Smooth muscle cell (in vitro differentiated cells): Measurements from ENCODE around the gene GALNTL6. TPM values are rescaled to one million over a fixed set of nuclear protein-coding genes. Genes with fewer than 3 reads are reported as not detected.

Experiments used
- DNase-seq: peaks from one replicate; lab custom pipeline; 2025; ENCODE audit not compliant: unreplicated experiment; lab: John Stamatoyannopoulos, UW
- H2AFZ ChIP-seq: fragments of 200-600 bp; sonication (generic); 2 replicates; pipeline ENCODE4 v1.6.0; 2016; ENCODE audit warnings: antibody characterized with exemption, low read depth, mild to moderate bottlenecking
- H3F3A ChIP-seq: fragments of 200-600 bp; sonication (generic); 2 replicates; pipeline ENCODE4 v1.6.0; 2017; ENCODE audit warnings: antibody characterized with exemption, low read depth
- H3K27ac ChIP-seq: fragments of 200-600 bp; sonication (generic); 2 replicates; pipeline ENCODE4 v1.5.1; 2016; ENCODE audit warnings: low read depth, mild to moderate bottlenecking
- H3K27me3 ChIP-seq: fragments of 200-600 bp; sonication (generic); 2 replicates; pipeline ENCODE4 v1.6.1; 2016; ENCODE audit warnings: low read depth, mild to moderate bottlenecking
- H3K36me3 ChIP-seq: fragments of 200-600 bp; sonication (generic); 2 replicates; pipeline ENCODE4 v1.5.1; 2016; ENCODE audit warnings: low read depth
- H3K4me1 ChIP-seq: fragments of 200-600 bp; sonication (generic); 2 replicates; pipeline ENCODE4 v1.5.1; 2016; ENCODE audit warnings: low read depth
- H3K4me2 ChIP-seq: fragments of 200-600 bp; sonication (generic); 2 replicates; pipeline ENCODE4 v1.6.0; 2016; ENCODE audit warnings: mild to moderate bottlenecking
- H3K4me3 ChIP-seq: fragments of 200-600 bp; sonication (generic); 2 replicates; pipeline ENCODE4 v1.5.1; 2016; ENCODE audit warnings: mild to moderate bottlenecking
- H3K79me2 ChIP-seq: fragments of 200-600 bp; sonication (generic); 2 replicates; pipeline ENCODE4 v1.6.0; 2016; ENCODE audit warnings: low read depth, mild to moderate bottlenecking
- H3K9ac ChIP-seq: fragments of 200-600 bp; sonication (generic); 2 replicates; pipeline ENCODE4 v1.6.0; 2016; ENCODE audit warnings: low read depth
- H3K9me3 ChIP-seq: fragments of 200-600 bp; sonication (generic); replicated peaks from 2 replicates; pipeline ENCODE4 v1.5.1; 2016; ENCODE audit warnings: low read depth
- H4K20me1 ChIP-seq: fragments of 200-600 bp; sonication (generic); 2 replicates; pipeline ENCODE4 v1.6.0; 2016; ENCODE audit warnings: low read depth
- CTCF ChIP-seq: fragments of 200-600 bp; sonication (generic); IDR thresholded peaks from 2 replicates; pipeline ENCODE4 v1.5.1; 2017; ENCODE audit warnings: borderline replicate concordance, mild to moderate bottlenecking, antibody characterized with exemption; ENCODE audit not compliant: insufficient read depth, poor library complexity, severe bottlenecking
- WGBS: methylation state at CpG from one replicate; pipeline ENCODE4 v1.1.7; 2016; ENCODE audit warnings: low lambda C conversion rate; 5-methylcytosine and 5-hydroxymethylcytosine counted together
- polyA plus RNA-seq: library from polyadenylated mRNA; unstranded; fragments of >200 nt; fragmentation: Nextera tagmentation; extraction: Ambion mirVana; gene quantifications from 2 replicates; pipeline ENCODE4 v1.2.1, GENCODE V29; 2016
- total RNA-seq: library from RNA; depleted of rRNA; stranded (reverse); fragments of >200 nt; gene quantifications from 2 replicates; pipeline ENCODE4 v1.2.3, GENCODE V29; 2014

Gene GALNTL6
- total and polyA plus RNA-seq, 2 experiments from 2014 or later, result 0.18 to 1.3 TPM

GRCh38 chr4:172650758-172651530 lies 837.7 kb downstream of the GALNTL6 start:
- Histone ChIP-seq H4K20me1 (no peaks in the 10 kb centered on the region), H3K9ac (no peak overlapping the region), H3K4me2 (no peak overlapping the region), H3K4me3 (no peak overlapping the region), H2AFZ (no peak overlapping the region), H3K36me3 (no peaks in the 10 kb centered on the region), H3K27me3 (no peaks in the 10 kb centered on the region), H3K27ac (no peak overlapping the region), H3K9me3 (no peaks in the 10 kb centered on the region), H3F3A (no peaks in the 10 kb centered on the region), H3K4me1 (no peaks in the 10 kb centered on the region), H3K79me2 (no peaks in the 10 kb centered on the region)
- DNase-seq, result no peak
- TF ChIP-seq CTCF, result no peak
- 94% methylated on average over 1 of the region's 1 CpG for WGBS

GRCh38 chr4:172651961-172652360 lies 838.8 kb downstream of the GALNTL6 start:
- no peak for DNase-seq
- no peaks in the 10 kb centered on the region for H3F3A ChIP-seq
- no peak overlapping the region for H2AFZ ChIP-seq
- H3K9me3 ChIP-seq, result no peaks in the 10 kb centered on the region
- no peak overlapping the region for H3K27ac ChIP-seq
- H3K9ac ChIP-seq, result no peak overlapping the region
- no peaks in the 10 kb centered on the region for H3K79me2 ChIP-seq
- no peaks in the 10 kb centered on the region for H3K27me3 ChIP-seq
- TF ChIP-seq CTCF, result no peak
- H3K4me3 ChIP-seq, result no peak overlapping the region
- no peaks in the 10 kb centered on the region for H3K4me1 ChIP-seq
- H4K20me1 ChIP-seq, result no peaks in the 10 kb centered on the region
- 78% methylated on average over 2 of the region's 2 CpGs for WGBS
- H3K4me2 ChIP-seq, result no peak overlapping the region
- H3K36me3 ChIP-seq, result no peaks in the 10 kb centered on the region

GRCh38 chr4:172652369-172652768 lies 839.2 kb downstream of the GALNTL6 start:
- Histone ChIP-seq H4K20me1 (no peaks in the 10 kb centered on the region), H3K9me3 (no peaks in the 10 kb centered on the region), H3K27ac (no peak overlapping the region), H3K4me2 (no peak overlapping the region), H3K4me1 (no peaks in the 10 kb centered on the region), H3K27me3 (no peaks in the 10 kb centered on the region), H3K4me3 (no peak overlapping the region), H3K9ac (no peak overlapping the region), H3F3A (no peaks in the 10 kb centered on the region), H2AFZ (no peak overlapping the region), H3K79me2 (no peaks in the 10 kb centered on the region), H3K36me3 (no peaks in the 10 kb centered on the region)
- WGBS, result 85% methylated on average over 1 of the region's 1 CpG
- TF ChIP-seq CTCF, result no peak
- DNase-seq, result no peak

- no peaks in the 10 kb centered on the region for H3K4me1 ChIP-seq
- H3F3A ChIP-seq, result no peaks in the 10 kb centered on the region
- H3K4me3 ChIP-seq, result no peak overlapping the region
- no peaks in the 10 kb centered on the region for H4K20me1 ChIP-seq
- no peak overlapping the region for H3K27ac ChIP-seq
- no peak for DNase-seq
- no peak for TF ChIP-seq CTCF
- no peak overlapping the region for H3K9ac ChIP-seq
- no peak overlapping the region for H2AFZ ChIP-seq
- no peaks in the 10 kb centered on the region for H3K36me3 ChIP-seq
- no peaks in the 10 kb centered on the region for H3K27me3 ChIP-seq
- no peaks in the 10 kb centered on the region for H3K9me3 ChIP-seq
- no peak overlapping the region for H3K4me2 ChIP-seq
- no peaks in the 10 kb centered on the region for H3K79me2 ChIP-seq
These were observed 840.5 kb downstream of the GALNTL6 start for GRCh38 chr4:172653676-172654075.
